Measurements from ENCODE around the gene SMIM5. TPM values are rescaled to one million over a fixed set of nuclear protein-coding genes. Genes with fewer than 3 reads are reported as not detected.
A peak's percentile ranks its signal among the peaks of the same experiment; 100 is the strongest.

The SMIM5 gene
- total RNA-seq, 1 donor from 2014 or later = not detected

- Mint-ChIP-seq H3K9me3 (ENCODE audit: low read depth) (no peaks in the 10 kb centered on the region), H3K36me3 (ENCODE audit: low read depth) (peaks cover 2% of the 10 kb centered on the region), H3K4me3 (ENCODE audit: unreplicated experiment) (no peak overlapping the region), H3K27ac (ENCODE audit: unreplicated experiment) (no peak overlapping the region), H3K27me3 (ENCODE audit: low read depth) (no peaks in the 10 kb centered on the region), H3K4me1 (ENCODE audit: low read depth) (peaks cover 3% of the 10 kb centered on the region)
- no peak for DNase-seq (ENCODE audit: low spot score)
- TF ChIP-seq CTCF (IDR thresholded peaks at IDR 0.05) = no peak
Observed at GRCh38 chr17:75642784-75643642, 9.8 kb downstream of the SMIM5 start.

GRCh38 chr17:75643643-75644017, 10.4 kb downstream of the SMIM5 start:
- H3K27ac Mint-ChIP-seq (ENCODE audit: unreplicated experiment) = no peak overlapping the region
- H3K9me3 Mint-ChIP-seq (ENCODE audit: low read depth) = no peaks in the 10 kb centered on the region
- peaks cover 3% of the 10 kb centered on the region for H3K4me1 Mint-ChIP-seq (ENCODE audit: low read depth)
- peaks cover 2% of the 10 kb centered on the region for H3K36me3 Mint-ChIP-seq (ENCODE audit: low read depth)
- TF ChIP-seq CTCF (IDR thresholded peaks at IDR 0.05) = no peak
- no peak overlapping the region for H3K4me3 Mint-ChIP-seq (ENCODE audit: unreplicated experiment)
- no peaks in the 10 kb centered on the region for H3K27me3 Mint-ChIP-seq (ENCODE audit: low read depth)
- DNase-seq (ENCODE audit: low spot score) = no peak

GRCh38 chr17:75645501-75645888, 12.3 kb downstream of the SMIM5 start:
- Mint-ChIP-seq H3K27ac (ENCODE audit: unreplicated experiment) (no peak overlapping the region), H3K27me3 (ENCODE audit: low read depth) (no peaks in the 10 kb centered on the region), H3K4me1 (ENCODE audit: low read depth) (peaks cover 3% of the 10 kb centered on the region), H3K9me3 (ENCODE audit: low read depth) (no peaks in the 10 kb centered on the region), H3K4me3 (ENCODE audit: unreplicated experiment) (no peak overlapping the region), H3K36me3 (ENCODE audit: low read depth) (peaks cover 11% of the 10 kb centered on the region)
- TF ChIP-seq CTCF (IDR thresholded peaks at IDR 0.05) = no peak
- peak; percentile 22 for DNase-seq (ENCODE audit: low spot score)

- no peaks in the 10 kb centered on the region for H3K27me3 Mint-ChIP-seq (ENCODE audit: low read depth)
- no peak overlapping the region for H3K4me3 Mint-ChIP-seq (ENCODE audit: unreplicated experiment)
- H3K27ac Mint-ChIP-seq (ENCODE audit: unreplicated experiment) = peak overlapping the region; percentile 27
- DNase-seq (ENCODE audit: low spot score) = peak; percentile 53
- H3K9me3 Mint-ChIP-seq (ENCODE audit: low read depth) = no peaks in the 10 kb centered on the region
- H3K4me1 Mint-ChIP-seq (ENCODE audit: low read depth) = peaks cover 3% of the 10 kb centered on the region
- TF ChIP-seq CTCF (IDR thresholded peaks at IDR 0.05) = no peak
- H3K36me3 Mint-ChIP-seq (ENCODE audit: low read depth) = peaks cover 14% of the 10 kb centered on the region
Observed at GRCh38 chr17:75645889-75646637, 12.8 kb downstream of the SMIM5 start.

GRCh38 chr17:75646638-75646992, 13.4 kb downstream of the SMIM5 start:
- Mint-ChIP-seq H3K4me1 (ENCODE audit: low read depth) (peaks cover 3% of the 10 kb centered on the region), H3K27ac (ENCODE audit: unreplicated experiment) (no peak overlapping the region)
- no peak for TF ChIP-seq CTCF (IDR thresholded peaks at IDR 0.05)

More at GRCh38 chr17:75646638-75646992, 13.4 kb downstream of the SMIM5 start:
- Mint-ChIP-seq H3K9me3 (ENCODE audit: low read depth) (no peaks in the 10 kb centered on the region), H3K27me3 (ENCODE audit: low read depth) (no peaks in the 10 kb centered on the region), H3K36me3 (ENCODE audit: low read depth) (peaks cover 14% of the 10 kb centered on the region), H3K4me3 (ENCODE audit: unreplicated experiment) (no peak overlapping the region)
- peak; percentile 37 for DNase-seq (ENCODE audit: low spot score)
